Lower leg skin (tissue), 3 donors: ENCODE results near the gene PLEKHG3.

Experiments
- CTCF ChIP-seq, 3 donors: fragments of 450-650 bp; IDR thresholded peaks; one replicate each; pipeline ENCODE4 v1.5.1; 2016; ENCODE audit warnings: antibody characterized with exemption in 3 of 3, mild to moderate bottlenecking in 3 of 3, moderate library complexity in 2 of 3
- POLR2A ChIP-seq, 2 donors: fragments of 450-650 bp; IDR thresholded peaks; one replicate each; pipeline ENCODE4 v1.6.1; 2016 to 2017; ENCODE audit warnings: antibody characterized with exemption in 2 of 2, mild to moderate bottlenecking in 1 of 2, moderate library complexity in 1 of 2

- TF ChIP-seq CTCF (IDR thresholded peaks at IDR 0.05): no peak
- TF ChIP-seq POLR2A (IDR thresholded peaks at IDR 0.05): no peak
Measured at GRCh38 chr14:64746298-64747250, 42.4 kb downstream of the PLEKHG3 start.
